K562 (cell line): ENCODE results near the gene LRRC74B. TPM values are rescaled to one million over a fixed set of nuclear protein-coding genes. Genes with fewer than 3 reads are reported as not detected.

Source experiments
- CBFA2T2 ChIP-seq: fragments of 450-650 bp; conservative IDR thresholded peaks from 2 replicates; pipeline ENCODE4 v1.6.1; 2017; ENCODE audit warnings: mild to moderate bottlenecking
- GTF2F1 ChIP-seq: IDR thresholded peaks from 2 replicates; pipeline ENCODE4 v1.6.1; 2011; ENCODE audit warnings: low read depth, low read length, improper control_type of control experiment
- MAFF ChIP-seq: IDR thresholded peaks from 2 replicates; pipeline ENCODE4 v1.6.1; 2012; ENCODE audit warnings: low read length, improper control_type of control experiment
- MAX ChIP-seq: sonication (generic); formaldehyde crosslinking; IDR thresholded peaks from 2 replicates; pipeline ENCODE4 v1.9.0; 2022; ENCODE audit warnings: mild to moderate bottlenecking, missing genetic modification reagents
- SMARCB1 ChIP-seq: IDR thresholded peaks from 2 replicates; pipeline ENCODE4 v1.6.1; 2011; ENCODE audit warnings: improper control_type of control experiment, low read depth; ENCODE audit not compliant: insufficient read length
- THAP12 ChIP-seq: fragments of 250-450 bp; sonication (Bioruptor Pico); IDR thresholded peaks from 2 replicates; pipeline ENCODE4 v1.9.0; 2021; ENCODE audit warnings: mild to moderate bottlenecking, inconsistent platforms
- ZBED1 ChIP-seq: IDR thresholded peaks from 2 replicates; pipeline ENCODE4 v1.6.1; 2014
- ZNF239 ChIP-seq: fragments of 250-450 bp; sonication (Bioruptor Pico); IDR thresholded peaks from 2 replicates; pipeline ENCODE4 v1.4.0; 2020; ENCODE audit warnings: mild to moderate bottlenecking
- ZNF407 ChIP-seq: fragments of 450-650 bp; IDR thresholded peaks from 2 replicates; pipeline ENCODE4 v1.6.1; 2016; ENCODE audit warnings: low read depth
- ZNF668 ChIP-seq: fragments of 250-450 bp; sonication (Bioruptor Pico); IDR thresholded peaks from 2 replicates; pipeline ENCODE4 v1.8.0; 2022; ENCODE audit warnings: mild to moderate bottlenecking, inconsistent platforms
- polyA plus RNA-seq, 8 experiments: library from polyadenylated mRNA; depleted of rRNA in 4 of 8; stranded (reverse) in 5 of 8; unstranded in 3 of 8; fragments of >200 nt; fragmentation: Nextera tagmentation in 2 of 8; fragmentation: Illumina TruSeq in 1 of 8; extraction: Ambion mirVana in 2 of 8; extraction: Trizol in 1 of 8; gene quantifications; 2 replicates each; pipeline versions ENCODE4 v1.2.1 to v1.2.3, GENCODE V29; 2011 to 2014; ENCODE audit warnings: inconsistent platforms in 1 of 8, missing spikeins in 1 of 8
- total RNA-seq, 7 experiments: library from RNA; depleted of rRNA in 6 of 7; stranded (reverse); fragments of >200 nt in 6 of 7; fragmentation: Illumina TruSeq in 2 of 7; extraction: Trizol in 2 of 7; gene quantifications; 2 replicates each; pipeline versions ENCODE4 v1.2.1 to v1.2.3, GENCODE V29; 2011 to 2021; ENCODE audit warnings: low replicate concordance in 1 of 7
- TF ChIP-seq, protein P1 (sequence below): conservative IDR thresholded peaks from 2 replicates; pipeline ENCODE4 v1.6.1; 2011; ENCODE audit warnings: low read depth, mild to moderate bottlenecking, low read length; ENCODE audit not compliant: control insufficient read depth
- TF ChIP-seq, protein P2 (sequence below): IDR thresholded peaks from 2 replicates; pipeline ENCODE4 v1.6.1; 2016; ENCODE audit warnings: missing genetic modification characterization, missing compliant biosample characterization

The LRRC74B gene
- total and polyA plus RNA-seq, 9 of the 15 experiments (the other 6 are each of a cell fraction or from before 2014, with no cell fraction given): not detected

GRCh38 chr22:21102659-21103267 lies 57.0 kb downstream of the LRRC74B start (continued):
- TF ChIP-seq, protein P1, sequence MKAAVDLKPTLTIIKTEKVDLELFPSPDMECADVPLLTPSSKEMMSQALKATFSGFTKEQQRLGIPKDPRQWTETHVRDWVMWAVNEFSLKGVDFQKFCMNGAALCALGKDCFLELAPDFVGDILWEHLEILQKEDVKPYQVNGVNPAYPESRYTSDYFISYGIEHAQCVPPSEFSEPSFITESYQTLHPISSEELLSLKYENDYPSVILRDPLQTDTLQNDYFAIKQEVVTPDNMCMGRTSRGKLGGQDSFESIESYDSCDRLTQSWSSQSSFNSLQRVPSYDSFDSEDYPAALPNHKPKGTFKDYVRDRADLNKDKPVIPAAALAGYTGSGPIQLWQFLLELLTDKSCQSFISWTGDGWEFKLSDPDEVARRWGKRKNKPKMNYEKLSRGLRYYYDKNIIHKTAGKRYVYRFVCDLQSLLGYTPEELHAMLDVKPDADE: no peak; the same call in 1 of the 2 replicates
- peak; percentile 63 for TF ChIP-seq ZNF239 (CRISPR knock-in tag)
- no peak for TF ChIP-seq ZBED1
- no peak for TF ChIP-seq CBFA2T2
- peak; percentile 95 for TF ChIP-seq MAX (CRISPR knock-in tag)
- 0 out of 2 replicates have a peak, but pooled peaks have one; percentile 70 for TF ChIP-seq GTF2F1
- 0 out of 2 replicates have a peak, but pooled peaks have one; percentile 13 for TF ChIP-seq ZNF668 (CRISPR knock-in tag)
- no peak for TF ChIP-seq ZNF407
- no peak for TF ChIP-seq MAFF
- no peak for TF ChIP-seq SMARCB1
- peak; percentile 92 for TF ChIP-seq THAP12 (CRISPR knock-in tag)
- TF ChIP-seq, protein P2, sequence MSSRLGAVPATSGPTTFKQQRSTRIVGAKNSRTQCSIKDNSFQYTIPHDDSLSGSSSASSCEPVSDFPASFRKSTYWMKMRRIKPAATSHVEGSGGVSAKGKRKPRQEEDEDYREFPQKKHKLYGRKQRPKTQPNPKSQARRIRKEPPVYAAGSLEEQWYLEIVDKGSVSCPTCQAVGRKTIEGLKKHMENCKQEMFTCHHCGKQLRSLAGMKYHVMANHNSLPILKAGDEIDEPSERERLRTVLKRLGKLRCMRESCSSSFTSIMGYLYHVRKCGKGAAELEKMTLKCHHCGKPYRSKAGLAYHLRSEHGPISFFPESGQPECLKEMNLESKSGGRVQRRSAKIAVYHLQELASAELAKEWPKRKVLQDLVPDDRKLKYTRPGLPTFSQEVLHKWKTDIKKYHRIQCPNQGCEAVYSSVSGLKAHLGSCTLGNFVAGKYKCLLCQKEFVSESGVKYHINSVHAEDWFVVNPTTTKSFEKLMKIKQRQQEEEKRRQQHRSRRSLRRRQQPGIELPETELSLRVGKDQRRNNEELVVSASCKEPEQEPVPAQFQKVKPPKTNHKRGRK (tag): no peak
